Fibroblast of the conjunctiva (primary cell): ENCODE measurements around the gene PCTP.

Source experiments
- DNase-seq: peaks from one replicate; pipeline ENCODE4 v3.0.0-alpha.2; 2010; ENCODE audit warnings: low read depth

PCTP gene

GRCh38 chr17:55727920-55728319, 22.9 kb upstream of the PCTP start:
- DNase-seq, result no peak

- DNase-seq, result no peak
These were observed 22.5 kb upstream of the PCTP start for GRCh38 chr17:55728361-55728760.

GRCh38 chr17:55728833-55729232, 22.0 kb upstream of the PCTP start:
- DNase-seq, result no peak

GRCh38 chr17:55729484-55729883, 21.4 kb upstream of the PCTP start:
- DNase-seq, result no peak

GRCh38 chr17:55730380-55730779, 20.5 kb upstream of the PCTP start:
- no peak for DNase-seq

- DNase-seq, result no peak
These were observed 20.0 kb upstream of the PCTP start for GRCh38 chr17:55730808-55731207.

GRCh38 chr17:55731586-55732250, 19.1 kb upstream of the PCTP start:
- no peak for DNase-seq

GRCh38 chr17:55734128-55734781, 16.6 kb upstream of the PCTP start:
- no peak for DNase-seq

GRCh38 chr17:55735731-55736405, 15.0 kb upstream of the PCTP start:
- DNase-seq, result peak; percentile 61

GRCh38 chr17:55737976-55738501, 12.8 kb upstream of the PCTP start:
- DNase-seq, result no peak

GRCh38 chr17:55740511-55741355, 10.1 kb upstream of the PCTP start:
- DNase-seq, result no peak

- no peak for DNase-seq
These were observed 9.5 kb upstream of the PCTP start for GRCh38 chr17:55741356-55741700.

GRCh38 chr17:55742272-55743102, 8.4 kb upstream of the PCTP start:
- no peak for DNase-seq

GRCh38 chr17:55743103-55743679, 7.7 kb upstream of the PCTP start:
- no peak for DNase-seq

GRCh38 chr17:55745258-55745657, 5.6 kb upstream of the PCTP start:
- no peak for DNase-seq

GRCh38 chr17:55746466-55746865, 4.4 kb upstream of the PCTP start:
- no peak for DNase-seq

- no peak for DNase-seq
These were observed 3.6 kb upstream of the PCTP start for GRCh38 chr17:55747209-55747608.

GRCh38 chr17:55748841-55749240, 2.0 kb upstream of the PCTP start:
- DNase-seq, result no peak

- DNase-seq, result no peak
These were observed 866 bp upstream of the PCTP start for GRCh38 chr17:55749985-55750384.

- DNase-seq, result no peak
These were observed 934 bp downstream of the PCTP start for GRCh38 chr17:55751720-55752250.

GRCh38 chr17:55756689-55757088, 5.8 kb downstream of the PCTP start:
- DNase-seq, result no peak
